ENCODE data around the gene AURKB. TPM values are rescaled to one million over a fixed set of nuclear protein-coding genes. Genes with fewer than 3 reads are reported as not detected.

Gene AURKB
- total and polyA plus RNA-seq, 9 donors = 13.5 to 26.4 (median 22.8) TPM

DNA sequence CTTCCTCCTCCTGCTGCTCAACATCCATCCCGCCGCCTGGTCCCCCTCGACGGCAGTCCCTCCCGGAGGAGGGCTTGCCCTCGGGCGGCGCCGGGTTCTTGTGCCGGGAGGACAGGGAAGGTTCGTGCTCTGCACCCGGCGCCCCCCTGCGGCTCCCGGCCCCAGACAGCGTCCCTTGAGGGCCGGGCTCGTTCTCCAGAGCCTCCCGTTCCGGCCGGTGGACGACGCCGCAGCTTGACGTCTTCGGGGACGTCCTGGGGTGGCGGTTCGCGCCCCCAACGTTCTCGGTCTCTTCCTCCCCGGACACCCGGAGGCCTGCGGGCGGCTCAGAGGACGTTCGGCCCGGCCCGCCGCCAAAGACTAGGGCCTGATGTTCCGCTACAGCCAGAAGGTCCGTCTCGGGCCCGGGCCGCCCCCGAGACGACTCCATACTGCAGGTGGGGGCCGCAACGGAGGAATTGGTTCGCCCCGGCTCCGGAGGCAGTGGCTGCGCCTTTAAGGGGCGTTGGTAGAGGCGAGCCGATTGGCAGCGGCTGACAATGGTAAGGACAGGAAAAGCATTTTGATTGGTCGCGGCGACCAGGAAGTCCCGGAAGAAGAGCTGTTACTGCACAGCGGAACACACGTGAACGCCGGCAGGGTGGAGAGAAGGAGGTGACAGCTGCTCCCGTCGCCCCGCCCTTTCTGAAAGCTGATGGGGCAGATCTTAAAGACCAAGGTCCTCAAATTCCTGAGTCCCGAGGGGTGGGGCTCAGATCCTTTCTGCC is 20.5 kb downstream of the AURKB start, which contains the start of gene BORCS6:
BORCS6 (minus strand) TSS at position 470 of the 767 bp plus-strand sequence; CDS start at position 430, 40 bp downstream.
- H3K36me3 ChIP-seq (ENCODE audit: control insufficient read depth, insufficient read depth, low read length) = no peaks in the 10 kb centered on the region
- under 1% methylated on average over 69 of the region's 70 CpGs for WGBS (ENCODE audit: insufficient coverage)
- H3K4me1 ChIP-seq (ENCODE audit: control insufficient read depth, insufficient read depth, low read length) = peaks cover 45% of the 10 kb centered on the region

DNA sequence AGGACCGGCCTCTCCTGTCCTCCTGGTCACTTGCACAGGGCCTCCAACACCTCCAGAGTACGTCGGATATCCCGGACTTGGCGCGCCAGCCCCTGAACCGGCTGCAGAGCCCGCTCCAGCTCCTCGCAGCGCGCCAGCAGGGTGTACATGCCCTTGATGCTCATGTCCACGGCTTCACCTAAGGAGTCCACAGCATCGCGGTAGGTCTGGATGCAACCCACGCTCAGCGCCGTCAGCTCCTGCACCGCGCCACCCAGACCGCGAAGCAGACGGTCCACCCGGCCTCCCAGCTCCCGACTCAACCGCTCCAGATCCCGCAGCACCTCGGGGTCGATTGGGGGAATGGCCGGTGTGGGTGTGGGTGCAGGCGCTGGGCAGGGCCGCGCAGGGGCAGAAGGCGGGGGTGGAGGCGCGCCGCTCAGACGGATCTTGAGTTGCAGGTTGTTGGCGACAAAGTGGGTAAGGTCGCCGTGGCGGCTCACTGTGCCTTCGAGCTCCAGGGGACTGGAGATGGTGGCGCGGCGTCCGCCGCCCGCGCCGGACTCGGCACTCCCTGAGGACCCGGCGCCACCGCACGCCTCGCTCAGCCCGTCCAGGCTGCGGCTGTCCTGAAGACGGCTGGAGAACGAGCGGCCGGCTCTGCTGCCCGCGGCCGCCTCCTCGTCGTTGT is 21.2 kb downstream of the AURKB start:
- Histone ChIP-seq H3K4me3 (ENCODE audit: low read length) (peak overlapping the region; percentile 98), H3K27me3 (ENCODE audit: control insufficient read depth, insufficient read depth, low read length) (no peaks in the 10 kb centered on the region), H3K27ac (ENCODE audit: low read length) (peak overlapping the region; percentile 100), H3K36me3 (ENCODE audit: control insufficient read depth, insufficient read depth, low read length) (no peaks in the 10 kb centered on the region), H3K9me3 (replicated peaks; ENCODE audit: control insufficient read depth, low read depth, low read length) (no peaks in the 10 kb centered on the region), H3K4me1 (ENCODE audit: control insufficient read depth, insufficient read depth, low read length) (peaks cover 45% of the 10 kb centered on the region)
- peak; percentile 42 for DNase-seq
- WGBS (ENCODE audit: insufficient coverage) = 2% methylated on average over 59 of the region's 67 CpGs

More for the DNA sequence above, 20.5 kb downstream of the AURKB start, which contains the start of gene BORCS6:
- H3K27ac ChIP-seq (ENCODE audit: low read length) = peak within 1 kb of the TSS; percentile 100
- H3K27me3 ChIP-seq (ENCODE audit: control insufficient read depth, insufficient read depth, low read length) = no peaks in the 10 kb centered on the region
- peak; percentile 99 for DNase-seq
- peak within 1 kb of the TSS; percentile 98 for H3K4me3 ChIP-seq (ENCODE audit: low read length)
- H3K9me3 ChIP-seq (replicated peaks; ENCODE audit: control insufficient read depth, low read depth, low read length) = no peaks in the 10 kb centered on the region

DNA sequence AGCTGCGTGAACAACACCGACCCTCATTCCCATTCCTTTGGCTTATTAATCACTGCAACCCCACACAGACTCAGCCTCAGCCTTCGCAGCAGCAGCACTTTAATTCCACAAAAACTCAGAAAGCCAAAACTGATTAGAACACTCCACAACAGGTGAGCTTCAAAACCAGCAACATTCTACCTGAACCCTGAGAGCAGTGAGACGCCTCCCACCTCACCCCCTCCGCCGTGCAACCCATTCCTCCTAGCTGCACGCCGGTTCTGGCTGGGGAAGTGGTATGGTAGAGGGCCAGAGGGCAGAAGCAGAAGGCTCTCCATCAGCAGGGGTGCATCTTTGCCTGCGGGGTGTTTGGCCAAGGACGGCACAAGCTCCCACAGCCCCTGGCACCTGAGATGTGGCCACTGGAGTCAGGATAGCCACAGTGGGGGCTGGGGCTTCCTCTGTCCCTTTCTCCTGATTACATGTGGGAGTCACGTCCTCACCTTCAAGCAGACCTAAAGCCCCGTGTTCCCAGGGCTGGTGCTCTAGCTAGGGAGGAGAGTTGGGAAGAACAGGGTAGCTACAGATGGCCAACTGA is 22.0 kb downstream of the AURKB start:
- Histone ChIP-seq H3K36me3 (ENCODE audit: control insufficient read depth, insufficient read depth, low read length) (no peaks in the 10 kb centered on the region), H3K9me3 (replicated peaks; ENCODE audit: control insufficient read depth, low read depth, low read length) (no peaks in the 10 kb centered on the region), H3K4me3 (ENCODE audit: low read length) (peak overlapping the region; percentile 98), H3K27me3 (ENCODE audit: control insufficient read depth, insufficient read depth, low read length) (no peaks in the 10 kb centered on the region), H3K27ac (ENCODE audit: low read length) (peak overlapping the region; percentile 100), H3K4me1 (ENCODE audit: control insufficient read depth, insufficient read depth, low read length) (peaks cover 45% of the 10 kb centered on the region)
- no peak for DNase-seq
- 13% methylated on average over 4 of the region's 12 CpGs for WGBS (ENCODE audit: insufficient coverage)

DNA sequence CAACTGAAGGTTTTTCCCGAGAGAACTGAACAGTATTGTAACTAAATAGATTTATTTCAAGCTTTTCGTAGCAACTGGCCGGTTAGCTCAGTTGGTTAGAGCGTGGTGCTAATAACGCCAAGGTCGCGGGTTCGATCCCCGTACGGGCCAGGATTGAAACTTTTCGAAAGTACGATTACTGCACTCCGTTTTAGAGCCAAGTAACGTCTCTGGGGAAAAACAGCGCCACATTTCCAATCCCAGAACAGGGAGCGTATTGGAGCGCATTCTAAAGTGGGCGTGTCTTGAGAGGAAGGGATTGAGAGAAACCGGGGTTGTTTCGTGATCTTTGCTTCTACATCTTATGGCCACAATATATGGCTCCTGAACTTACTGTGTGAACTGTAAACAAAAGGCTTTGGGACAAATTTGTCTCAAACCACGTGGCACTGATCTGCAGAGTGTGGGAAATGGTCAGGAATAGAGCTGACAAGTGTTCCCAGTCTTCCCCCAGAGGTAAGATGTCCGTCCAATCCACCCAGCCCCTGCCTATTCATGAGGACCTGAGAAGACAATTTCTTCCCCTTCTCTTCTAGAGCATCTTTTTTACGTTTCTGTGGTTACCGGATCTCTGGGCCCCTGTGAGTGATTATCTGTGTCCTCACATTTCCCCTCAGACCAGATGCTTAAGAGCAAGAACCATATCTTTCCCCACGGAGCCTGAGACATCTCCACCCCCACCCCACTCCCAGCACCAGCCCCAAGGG is 22.7 kb downstream of the AURKB start:
- H3K4me1 ChIP-seq (ENCODE audit: control insufficient read depth, insufficient read depth, low read length) = peaks cover 43% of the 10 kb centered on the region
- 0% methylated on average over 11 of the region's 25 CpGs for WGBS (ENCODE audit: insufficient coverage)

DNA sequence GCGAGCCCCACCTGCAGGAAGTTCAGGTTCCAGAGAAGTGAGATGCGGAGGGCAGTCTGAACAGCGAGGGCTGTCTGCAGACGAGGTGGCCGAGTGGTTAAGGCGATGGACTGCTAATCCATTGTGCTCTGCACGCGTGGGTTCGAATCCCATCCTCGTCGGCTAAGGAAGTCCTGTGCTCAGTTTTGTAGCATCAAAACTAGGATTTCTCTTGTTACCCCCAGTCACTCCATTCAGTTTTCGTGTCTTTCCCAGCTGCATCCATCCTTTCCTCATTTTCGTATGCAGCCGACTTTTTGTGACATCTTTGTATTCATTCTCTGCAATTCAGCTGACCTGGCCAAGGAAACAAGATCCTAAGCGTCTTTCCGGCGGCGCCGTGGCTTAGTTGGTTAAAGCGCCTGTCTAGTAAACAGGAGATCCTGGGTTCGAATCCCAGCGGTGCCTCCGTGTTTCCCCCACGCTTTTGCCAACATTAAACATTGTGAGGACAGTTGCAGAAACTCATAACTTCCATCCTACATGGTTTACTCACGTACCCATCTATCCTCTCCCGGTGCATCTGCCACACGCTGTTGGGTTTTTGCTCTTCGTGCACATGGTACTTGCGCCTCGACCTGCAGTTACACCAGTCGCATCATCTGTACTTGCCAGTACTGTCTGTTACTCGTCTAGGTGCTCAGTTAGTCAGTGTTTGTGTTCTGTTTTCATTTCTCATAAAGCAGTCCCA is 23.4 kb downstream of the AURKB start:
- WGBS (ENCODE audit: insufficient coverage) = under 1% methylated on average over 30 of the region's 32 CpGs
- Histone ChIP-seq H3K4me3 (ENCODE audit: low read length) (peak overlapping the region; percentile 99), H3K27ac (ENCODE audit: low read length) (peak overlapping the region; percentile 100), H3K36me3 (ENCODE audit: control insufficient read depth, insufficient read depth, low read length) (no peaks in the 10 kb centered on the region), H3K27me3 (ENCODE audit: control insufficient read depth, insufficient read depth, low read length) (peaks cover 2% of the 10 kb centered on the region), H3K4me1 (ENCODE audit: control insufficient read depth, insufficient read depth, low read length) (peaks cover 37% of the 10 kb centered on the region), H3K9me3 (replicated peaks; ENCODE audit: control insufficient read depth, low read depth, low read length) (no peaks in the 10 kb centered on the region)
- DNase-seq = peak; percentile 98

More for the DNA sequence above, 22.7 kb downstream of the AURKB start:
- Histone ChIP-seq H3K9me3 (replicated peaks; ENCODE audit: control insufficient read depth, low read depth, low read length) (no peaks in the 10 kb centered on the region), H3K27ac (ENCODE audit: low read length) (peak overlapping the region; percentile 100), H3K27me3 (ENCODE audit: control insufficient read depth, insufficient read depth, low read length) (no peaks in the 10 kb centered on the region), H3K4me3 (ENCODE audit: low read length) (peak overlapping the region; percentile 99), H3K36me3 (ENCODE audit: control insufficient read depth, insufficient read depth, low read length) (no peaks in the 10 kb centered on the region)
- peak; percentile 99 for DNase-seq

DNA sequence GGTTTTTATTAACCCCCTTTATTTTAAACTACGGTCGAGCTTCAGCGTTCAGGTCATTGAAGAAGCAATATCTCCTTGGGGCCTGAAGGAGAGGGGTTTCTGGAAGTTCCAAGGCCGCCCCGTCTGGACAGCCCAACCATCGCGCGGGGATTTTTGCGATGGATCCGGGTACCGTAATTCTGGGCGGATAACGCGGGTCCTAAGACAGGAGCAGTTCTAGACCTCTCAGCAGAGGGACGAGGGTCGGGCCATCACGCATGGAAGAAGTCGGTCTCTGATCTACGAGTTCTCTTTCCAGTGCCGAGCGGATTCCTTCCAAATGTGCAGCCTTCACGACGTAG is 24.0 kb downstream of the AURKB start:
- Histone ChIP-seq H3K27me3 (ENCODE audit: control insufficient read depth, insufficient read depth, low read length) (peaks cover 2% of the 10 kb centered on the region), H3K27ac (ENCODE audit: low read length) (peak overlapping the region; percentile 100), H3K9me3 (replicated peaks; ENCODE audit: control insufficient read depth, low read depth, low read length) (no peaks in the 10 kb centered on the region), H3K4me1 (ENCODE audit: control insufficient read depth, insufficient read depth, low read length) (peaks cover 32% of the 10 kb centered on the region), H3K4me3 (ENCODE audit: low read length) (peak overlapping the region; percentile 99), H3K36me3 (ENCODE audit: control insufficient read depth, insufficient read depth, low read length) (no peaks in the 10 kb centered on the region)
- DNase-seq = no peak
- WGBS (ENCODE audit: insufficient coverage) = 0% methylated on average over 21 of the region's 23 CpGs

DNA sequence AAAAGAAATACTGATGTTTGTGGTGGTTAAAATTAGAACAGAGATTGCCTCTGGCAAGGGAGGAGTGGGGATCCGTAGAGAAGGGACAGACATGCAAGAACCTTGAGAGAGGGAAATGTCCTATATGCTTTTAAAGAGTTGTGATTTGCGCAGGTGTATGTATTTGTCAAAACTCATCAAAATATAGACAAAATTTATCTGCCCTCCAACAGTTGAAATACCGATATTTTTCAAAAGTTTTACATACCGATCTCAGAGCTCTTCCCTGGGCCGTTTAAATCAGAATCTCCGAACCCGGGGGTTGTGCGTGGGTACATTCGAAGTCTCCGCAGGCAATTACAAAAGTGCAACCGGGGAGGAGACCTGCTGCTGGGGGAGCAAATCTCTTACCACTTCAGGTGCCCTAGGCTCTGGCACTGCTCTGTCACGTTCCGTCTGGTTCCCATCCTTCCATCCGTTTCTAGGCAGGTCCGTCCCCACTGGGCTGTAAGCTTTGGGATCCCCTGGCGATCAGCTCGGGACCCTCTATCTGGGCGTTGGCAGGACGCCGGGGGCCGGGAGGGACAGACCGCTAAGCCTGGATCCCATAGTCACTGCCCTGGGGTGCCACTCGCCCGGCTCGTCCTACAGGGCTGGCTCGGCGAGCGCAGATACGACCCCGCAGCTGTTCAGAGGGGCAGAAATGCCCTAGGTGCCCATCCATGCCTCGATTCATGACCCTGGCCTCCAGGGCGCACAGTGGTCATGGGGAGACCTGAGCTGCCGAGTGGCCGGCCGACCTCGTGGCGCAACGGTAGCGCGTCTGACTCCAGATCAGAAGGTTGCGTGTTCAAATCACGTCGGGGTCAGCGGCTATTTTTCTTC is 24.6 kb downstream of the AURKB start:
- Histone ChIP-seq H3K4me3 (ENCODE audit: low read length) (peak overlapping the region; percentile 99), H3K27me3 (ENCODE audit: control insufficient read depth, insufficient read depth, low read length) (peaks cover 2% of the 10 kb centered on the region), H3K9me3 (replicated peaks; ENCODE audit: control insufficient read depth, low read depth, low read length) (no peaks in the 10 kb centered on the region), H3K36me3 (ENCODE audit: control insufficient read depth, insufficient read depth, low read length) (no peaks in the 10 kb centered on the region), H3K27ac (ENCODE audit: low read length) (peak overlapping the region; percentile 100), H3K4me1 (ENCODE audit: control insufficient read depth, insufficient read depth, low read length) (peaks cover 30% of the 10 kb centered on the region)
- DNase-seq = peak; percentile 91
- WGBS (ENCODE audit: insufficient coverage) = 0% methylated on average over 37 of the region's 44 CpGs

DNA sequence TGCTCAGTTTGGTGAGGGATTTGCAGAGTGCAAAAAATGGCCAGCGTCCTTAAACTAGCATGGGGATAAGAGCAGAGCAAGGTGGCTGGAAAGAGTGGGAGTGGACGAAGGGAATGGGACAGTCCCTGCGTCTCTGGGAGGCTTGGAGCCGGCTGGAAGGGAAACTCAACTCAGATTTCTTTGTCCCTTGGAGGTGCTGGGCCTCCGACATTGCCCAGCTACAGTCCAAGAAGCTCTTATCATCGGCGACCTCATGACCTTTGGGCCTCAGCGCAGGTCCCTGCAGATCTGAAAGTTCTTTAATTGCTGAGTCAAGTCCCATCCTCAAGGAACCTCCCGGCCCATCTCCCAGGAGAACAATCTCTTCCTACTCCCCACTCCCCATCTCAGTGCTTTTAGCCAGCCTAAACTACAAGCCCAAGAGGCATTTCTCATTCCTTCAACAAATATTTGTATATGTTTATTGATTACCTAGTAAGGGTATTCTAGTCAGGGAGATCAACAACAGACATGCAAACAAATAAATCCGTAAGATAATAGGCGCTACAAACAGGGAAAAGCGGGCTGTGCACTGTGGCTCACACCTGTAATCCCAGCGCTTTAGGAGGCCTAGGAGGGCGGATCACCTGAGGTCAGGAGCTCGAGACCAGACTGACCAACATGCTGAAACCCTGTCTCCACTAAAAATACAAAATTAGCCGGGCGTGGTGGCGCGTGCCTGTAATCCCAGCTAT is 33.2 kb downstream of the AURKB start:
- H3K4me3 ChIP-seq (ENCODE audit: low read length) = peak overlapping the region; percentile 78
- no peak for DNase-seq

More for the DNA sequence above, 33.2 kb downstream of the AURKB start:
- H3K36me3 ChIP-seq (ENCODE audit: control insufficient read depth, insufficient read depth, low read length) = no peaks in the 10 kb centered on the region
- peak overlapping the region; percentile 92 for H3K27ac ChIP-seq (ENCODE audit: low read length)
- H3K4me1 ChIP-seq (ENCODE audit: control insufficient read depth, insufficient read depth, low read length) = peaks cover 33% of the 10 kb centered on the region
- H3K27me3 ChIP-seq (ENCODE audit: control insufficient read depth, insufficient read depth, low read length) = peaks cover 1% of the 10 kb centered on the region
- no peaks in the 10 kb centered on the region for H3K9me3 ChIP-seq (replicated peaks; ENCODE audit: control insufficient read depth, low read depth, low read length)
- WGBS (ENCODE audit: insufficient coverage) = 60% methylated on average over 16 of the region's 19 CpGs
